ENCODE data around the gene LIPM. TPM values are rescaled to one million over a fixed set of nuclear protein-coding genes. Genes with fewer than 3 reads are reported as not detected.

LIPM gene
- total RNA-seq, 4 donors from 2014 or later, result not detected

- in situ Hi-C loops (cut with MboI; ENCODE audit: low sequenced_read_pairs in 4 of 4) (loop anchor here in 2 of 4 donors (25.0 kb wide), 1 partner anchor 385 kb away; the partner anchor contains the start of gene CH25H (in 2 of the 2)), intact Hi-C loops (cut with DNase I; ENCODE audit: low total_unique reads) (no loop called here)
- Histone ChIP-seq H3K4me3 (no peak overlapping the region), H3K36me3 (no peaks in the 10 kb centered on the region), H3K4me1 (no peaks in the 10 kb centered on the region), H3K27me3 (no peaks in the 10 kb centered on the region), H3K27ac (no peak overlapping the region), H3K9me3 (no peaks in the 10 kb centered on the region)
- DNase-seq (no peak), ATAC-seq (no peak)
- TF ChIP-seq POLR2A (IDR thresholded peaks at IDR 0.05), result no peak
- no peak for TF ChIP-seq CTCF (IDR thresholded peaks at IDR 0.05 in 4 of 5, conservative IDR thresholded peaks at IDR 0.05 in 1 of 5)
Measured at GRCh38 chr10:88827671-88828070, 25.1 kb downstream of the LIPM start.

GRCh38 chr10:88828310-88828709, 25.8 kb downstream of the LIPM start:
- Histone ChIP-seq H3K27ac (no peak overlapping the region), H3K4me1 (no peaks in the 10 kb centered on the region), H3K36me3 (no peaks in the 10 kb centered on the region), H3K9me3 (no peaks in the 10 kb centered on the region), H3K4me3 (no peak overlapping the region), H3K27me3 (no peaks in the 10 kb centered on the region)
- ATAC-seq (no peak), DNase-seq (no peak)
- TF ChIP-seq POLR2A (IDR thresholded peaks at IDR 0.05) (no peak), CTCF (IDR thresholded peaks at IDR 0.05 in 4 of 5, conservative IDR thresholded peaks at IDR 0.05 in 1 of 5) (no peak)
- intact Hi-C loops (cut with DNase I; ENCODE audit: low total_unique reads) (no loop called here), in situ Hi-C loops (cut with MboI; ENCODE audit: low sequenced_read_pairs in 4 of 4) (loop anchor here in 2 of 4 donors (25.0 kb wide), 1 partner anchor 384 kb away; the partner anchor contains the start of gene CH25H (in 2 of the 2))

GRCh38 chr10:88830643-88831268, 28.2 kb downstream of the LIPM start:
- Histone ChIP-seq H3K27me3 (no peaks in the 10 kb centered on the region), H3K4me3 (no peak overlapping the region), H3K4me1 (no peaks in the 10 kb centered on the region), H3K27ac (no peak overlapping the region), H3K36me3 (no peaks in the 10 kb centered on the region), H3K9me3 (no peaks in the 10 kb centered on the region)
- no peak for ATAC-seq
- intact Hi-C loops (cut with DNase I; ENCODE audit: low total_unique reads), result loop anchor here (10.0 kb wide), 1 partner anchor 384 kb away; no protein-coding TSS in a partner anchor
- TF ChIP-seq POLR2A (IDR thresholded peaks at IDR 0.05) (no peak), CTCF (IDR thresholded peaks at IDR 0.05 in 4 of 5, conservative IDR thresholded peaks at IDR 0.05 in 1 of 5) (no peak)
- in situ Hi-C loops (cut with MboI; ENCODE audit: low sequenced_read_pairs in 4 of 4), result loop anchor here in 3 of 4 donors (10.0 to 25.0 kb wide), 2 partner anchors 382 to 384 kb away; partner anchors contain the start of gene CH25H (in 2 of the 3)
- no peak for DNase-seq

GRCh38 chr10:88831709-88832108, 29.2 kb downstream of the LIPM start:
- Histone ChIP-seq H3K9me3 (no peaks in the 10 kb centered on the region), H3K4me3 (no peak overlapping the region), H3K27me3 (no peaks in the 10 kb centered on the region), H3K4me1 (no peaks in the 10 kb centered on the region), H3K27ac (no peak overlapping the region), H3K36me3 (no peaks in the 10 kb centered on the region)
- TF ChIP-seq CTCF (IDR thresholded peaks at IDR 0.05 in 4 of 5, conservative IDR thresholded peaks at IDR 0.05 in 1 of 5), result no peak
- no peak for TF ChIP-seq POLR2A (IDR thresholded peaks at IDR 0.05)
- DNase-seq (no peak), ATAC-seq (no peak)
- intact Hi-C loops (cut with DNase I; ENCODE audit: low total_unique reads) (loop anchor here (10.0 kb wide), 1 partner anchor 383 kb away; no protein-coding TSS in a partner anchor), in situ Hi-C loops (cut with MboI; ENCODE audit: low sequenced_read_pairs in 4 of 4) (loop anchor here in 3 of 4 donors (10.0 to 25.0 kb wide), 2 partner anchors 381 to 383 kb away; partner anchors contain the start of gene CH25H (in 2 of the 3))

All from gastrocnemius medialis (tissue), 4 donors.